ENCODE measurements around the gene SNED1. TPM values are rescaled to one million over a fixed set of nuclear protein-coding genes. Genes with fewer than 3 reads are reported as not detected.

The SNED1 gene
- total and polyA plus RNA-seq, 9 donors, result 16.7 to 69.5 (median 38.9) TPM

DNA sequence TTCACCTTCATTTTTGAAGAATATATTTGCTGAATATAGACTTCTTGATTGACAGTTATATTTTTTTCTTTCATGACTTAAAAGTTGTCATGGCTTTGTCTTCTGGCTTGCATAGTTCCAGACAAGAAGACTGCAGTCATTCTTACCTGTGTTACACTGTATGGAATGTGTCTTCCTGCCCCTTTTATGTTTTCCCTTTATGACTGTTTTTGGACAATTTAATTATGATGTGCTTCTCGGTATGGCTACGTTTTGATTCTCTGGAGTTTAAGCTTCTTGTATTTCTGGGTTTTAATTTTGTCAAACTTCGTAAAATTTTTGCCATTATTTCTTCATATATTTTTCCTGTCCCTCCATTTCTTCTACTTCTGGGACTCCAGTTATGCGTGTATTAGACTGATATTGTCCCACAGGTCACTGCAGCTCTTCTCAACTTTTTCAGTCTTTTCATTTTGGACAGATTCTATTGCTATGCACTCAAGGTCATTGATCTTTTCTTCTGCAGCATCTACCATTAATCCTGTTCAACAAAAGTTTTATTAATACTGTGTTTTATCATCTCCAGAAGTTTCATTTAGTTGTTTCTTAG is 86.5 kb downstream of the SNED1 start:
- Histone ChIP-seq H3K4me1 (ENCODE audit: insufficient read depth) (peaks cover 4% of the 10 kb centered on the region), H3K27me3 (no peaks in the 10 kb centered on the region), H3K4me3 (no peak overlapping the region), H3K27ac (no peak overlapping the region), H3K36me3 (no peaks in the 10 kb centered on the region), H3K9me3 (no peaks in the 10 kb centered on the region)
- no peak for DNase-seq
- intact Hi-C loops (cut with DNase I), result no loop called here
- TF ChIP-seq, protein P1, sequence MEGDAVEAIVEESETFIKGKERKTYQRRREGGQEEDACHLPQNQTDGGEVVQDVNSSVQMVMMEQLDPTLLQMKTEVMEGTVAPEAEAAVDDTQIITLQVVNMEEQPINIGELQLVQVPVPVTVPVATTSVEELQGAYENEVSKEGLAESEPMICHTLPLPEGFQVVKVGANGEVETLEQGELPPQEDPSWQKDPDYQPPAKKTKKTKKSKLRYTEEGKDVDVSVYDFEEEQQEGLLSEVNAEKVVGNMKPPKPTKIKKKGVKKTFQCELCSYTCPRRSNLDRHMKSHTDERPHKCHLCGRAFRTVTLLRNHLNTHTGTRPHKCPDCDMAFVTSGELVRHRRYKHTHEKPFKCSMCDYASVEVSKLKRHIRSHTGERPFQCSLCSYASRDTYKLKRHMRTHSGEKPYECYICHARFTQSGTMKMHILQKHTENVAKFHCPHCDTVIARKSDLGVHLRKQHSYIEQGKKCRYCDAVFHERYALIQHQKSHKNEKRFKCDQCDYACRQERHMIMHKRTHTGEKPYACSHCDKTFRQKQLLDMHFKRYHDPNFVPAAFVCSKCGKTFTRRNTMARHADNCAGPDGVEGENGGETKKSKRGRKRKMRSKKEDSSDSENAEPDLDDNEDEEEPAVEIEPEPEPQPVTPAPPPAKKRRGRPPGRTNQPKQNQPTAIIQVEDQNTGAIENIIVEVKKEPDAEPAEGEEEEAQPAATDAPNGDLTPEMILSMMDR (IDR thresholded peaks at IDR 0.05), result no peak
- TF ChIP-seq EP300 (IDR thresholded peaks at IDR 0.05) (no peak), POLR2A (IDR thresholded peaks at IDR 0.05) (no peak)
- 96 to 99% (median 98%) methylated on average over 4 of the region's 4 CpGs for WGBS, 3 donors

DNA sequence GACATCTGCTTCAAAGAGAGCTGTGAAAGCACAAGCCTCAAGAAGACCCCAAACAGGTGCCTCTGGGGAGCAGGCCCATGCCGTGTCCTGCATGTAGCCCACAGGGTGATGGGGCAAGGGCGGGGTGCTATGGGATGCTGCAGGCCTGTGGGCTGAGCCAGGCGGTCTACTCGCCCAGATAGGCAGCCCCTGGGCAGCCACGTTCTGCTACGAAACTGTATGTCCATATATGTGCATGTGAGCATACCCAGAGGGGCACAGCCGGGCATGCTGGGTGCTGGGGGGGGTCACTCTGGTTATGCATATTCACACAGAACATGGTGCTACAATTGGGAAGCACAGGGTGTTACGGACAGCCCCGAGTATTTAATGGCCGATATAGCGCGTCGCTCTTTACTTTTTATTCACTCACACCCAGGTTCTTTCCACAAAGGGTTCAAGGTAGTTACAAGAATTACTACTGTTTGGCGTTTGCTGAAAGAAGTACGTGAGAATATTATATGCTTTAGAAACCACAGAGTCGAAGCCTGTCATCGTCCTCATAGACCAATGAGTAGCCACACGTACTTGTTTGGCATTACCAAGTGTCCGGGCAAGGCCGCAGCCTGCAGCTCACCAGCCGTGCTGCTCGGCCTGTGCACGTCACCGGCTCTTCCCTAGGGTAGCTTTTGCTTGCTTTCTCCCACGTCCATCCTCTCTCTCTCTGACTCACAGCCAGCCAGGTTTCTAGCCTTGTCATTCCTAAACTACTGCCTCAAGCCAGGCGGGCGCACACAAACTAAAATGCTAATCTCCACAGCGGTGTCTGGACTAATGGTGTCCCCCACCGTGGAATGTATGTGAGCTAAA is 89.2 kb downstream of the SNED1 start:
- H3K9me3 ChIP-seq, result no peaks in the 10 kb centered on the region
- TF ChIP-seq, protein P1 (IDR thresholded peaks at IDR 0.05), result no peak
- TF ChIP-seq EP300 (IDR thresholded peaks at IDR 0.05), result no peak
- TF ChIP-seq POLR2A (IDR thresholded peaks at IDR 0.05), result no peak
- no peaks in the 10 kb centered on the region for H3K27me3 ChIP-seq
- no peak for DNase-seq
- H3K4me3 ChIP-seq, result no peak overlapping the region
- intact Hi-C loops (cut with DNase I), result no loop called here
- WGBS, 3 donors, result 92 to 93% (median 93%) methylated on average over 29 of the region's 29 CpGs
- H3K4me1 ChIP-seq (ENCODE audit: insufficient read depth), result no peaks in the 10 kb centered on the region
- H3K27ac ChIP-seq, result no peak overlapping the region
- no peaks in the 10 kb centered on the region for H3K36me3 ChIP-seq

DNA sequence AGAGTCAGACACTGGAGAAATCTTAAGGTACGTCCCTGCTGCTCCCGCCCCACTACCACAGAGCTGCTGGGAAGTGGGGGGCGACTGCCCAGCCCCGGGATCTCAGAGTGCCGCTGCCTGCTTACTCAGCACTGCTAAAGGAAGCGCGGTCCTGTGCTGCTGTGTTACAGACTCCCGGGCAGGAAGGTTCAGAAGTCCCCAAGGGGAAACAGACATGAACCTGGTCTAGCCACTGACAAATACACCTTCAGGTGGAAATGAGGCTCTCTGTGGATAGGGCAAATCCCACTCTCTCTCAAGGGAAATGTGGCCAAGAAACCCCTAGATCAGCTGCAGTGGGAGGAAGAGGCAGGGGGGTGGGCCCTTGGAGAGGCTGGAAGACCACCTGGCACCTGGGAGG is 90.0 kb downstream of the SNED1 start:
- H3K27me3 ChIP-seq, result no peaks in the 10 kb centered on the region
- no peaks in the 10 kb centered on the region for H3K4me1 ChIP-seq (ENCODE audit: insufficient read depth)
- intact Hi-C loops (cut with DNase I), result no loop called here
- no peak for DNase-seq
- H3K36me3 ChIP-seq, result no peaks in the 10 kb centered on the region
- no peak overlapping the region for H3K27ac ChIP-seq
- no peaks in the 10 kb centered on the region for H3K9me3 ChIP-seq
- no peak overlapping the region for H3K4me3 ChIP-seq
- WGBS, 3 donors, result 82 to 87% (median 87%) methylated on average over 8 of the region's 8 CpGs
- no peak for TF ChIP-seq EP300 (IDR thresholded peaks at IDR 0.05)

DNA sequence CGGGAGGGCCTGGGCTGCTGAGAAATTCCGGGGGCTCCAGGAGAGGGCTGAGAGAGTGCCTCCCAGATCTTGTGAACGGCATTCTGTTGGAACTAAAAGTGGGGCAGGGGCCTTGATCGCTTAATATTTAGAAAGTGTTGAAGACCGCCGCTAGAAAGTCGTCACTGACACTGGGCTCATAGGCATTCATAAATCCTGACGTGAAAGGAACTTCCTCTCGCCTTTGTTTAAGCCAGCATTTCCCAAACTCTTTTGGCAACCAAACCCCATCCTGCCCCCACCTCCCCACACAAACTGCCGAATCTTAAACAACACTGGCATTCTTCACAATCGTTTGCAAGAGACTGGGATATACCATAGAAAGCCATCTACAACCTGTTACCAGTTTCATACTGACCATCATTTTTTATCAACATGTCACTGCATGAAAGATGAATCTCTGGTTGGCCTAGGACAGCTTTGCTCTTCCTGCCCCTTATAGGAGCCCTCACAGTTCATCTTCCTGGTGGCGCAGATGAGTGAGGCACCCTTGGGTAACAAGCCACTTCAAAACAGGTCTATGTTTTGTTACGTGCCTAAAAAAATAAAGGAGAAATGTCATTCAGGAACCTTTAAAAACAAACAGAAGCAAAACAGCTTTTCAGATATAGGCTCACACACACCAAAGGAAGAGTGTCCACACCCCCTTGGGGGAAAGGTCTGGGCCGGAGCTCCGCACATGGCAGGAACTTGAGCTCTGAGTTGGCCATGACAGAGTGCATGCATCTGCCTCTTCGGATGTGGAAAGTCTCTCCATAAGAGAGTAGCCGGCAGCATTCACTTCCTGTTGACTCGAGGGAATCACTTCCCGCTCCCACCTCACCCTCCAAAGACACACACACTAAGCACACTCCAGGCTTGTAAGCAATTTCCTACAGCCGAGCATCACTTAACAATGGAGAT is 90.6 kb downstream of the SNED1 start:
- Histone ChIP-seq H3K27me3 (no peaks in the 10 kb centered on the region), H3K4me3 (no peak overlapping the region), H3K4me1 (ENCODE audit: insufficient read depth) (no peaks in the 10 kb centered on the region), H3K27ac (no peak overlapping the region), H3K9me3 (no peaks in the 10 kb centered on the region), H3K36me3 (no peaks in the 10 kb centered on the region)
- WGBS, 3 donors, result 72 to 76% (median 75%) methylated on average over 20 of the region's 20 CpGs
- intact Hi-C loops (cut with DNase I), result no loop called here
- TF ChIP-seq POLR2A (IDR thresholded peaks at IDR 0.05) (no peak), EP300 (IDR thresholded peaks at IDR 0.05) (no peak)
- TF ChIP-seq, protein P1 (IDR thresholded peaks at IDR 0.05), result no peak
- no peak for DNase-seq
